GM19328 (cell line): ENCODE measurements around the gene MAST4.

Experiments used
- ATAC-seq: cut with Tn5 transposase; IDR thresholded peaks from one replicate; pipeline ENCODE4 v1.9.1; 2021; ENCODE audit warnings: mild to moderate bottlenecking, moderate library complexity; ENCODE audit not compliant: unreplicated experiment

MAST4 gene

GRCh38 chr5:66830636-66831035 lies 234.4 kb downstream of the MAST4 start:
- no peak for ATAC-seq

DNA sequence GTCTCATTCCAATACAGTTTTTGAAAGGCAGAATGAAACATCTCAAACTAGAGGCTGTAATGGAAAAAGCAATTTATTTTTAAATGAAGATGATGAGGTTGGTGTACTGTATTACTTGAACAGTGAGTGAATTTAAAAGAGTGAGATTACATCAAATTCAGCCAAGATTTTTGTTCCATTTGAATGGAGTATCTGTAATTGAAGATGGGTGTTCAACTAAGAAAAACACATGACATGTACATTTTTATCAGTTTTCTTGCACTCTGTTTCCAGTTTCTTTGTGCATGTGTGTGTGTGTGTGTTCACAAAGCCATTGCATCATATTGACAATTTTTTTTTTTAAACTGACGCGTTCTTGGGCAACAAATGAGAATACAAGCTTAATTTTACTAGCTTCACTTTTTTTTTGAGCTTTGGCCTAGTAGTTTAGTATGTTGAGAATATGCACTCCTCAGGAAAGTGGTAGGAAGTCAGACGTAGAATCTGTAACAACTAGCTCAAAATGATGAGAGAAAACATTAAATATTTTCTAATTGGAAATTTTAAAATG lies 243.5 kb downstream of the MAST4 start:
- no peak for ATAC-seq

GRCh38 chr5:66840511-66841013 lies 244.4 kb downstream of the MAST4 start:
- peak; percentile 99 for ATAC-seq

DNA sequence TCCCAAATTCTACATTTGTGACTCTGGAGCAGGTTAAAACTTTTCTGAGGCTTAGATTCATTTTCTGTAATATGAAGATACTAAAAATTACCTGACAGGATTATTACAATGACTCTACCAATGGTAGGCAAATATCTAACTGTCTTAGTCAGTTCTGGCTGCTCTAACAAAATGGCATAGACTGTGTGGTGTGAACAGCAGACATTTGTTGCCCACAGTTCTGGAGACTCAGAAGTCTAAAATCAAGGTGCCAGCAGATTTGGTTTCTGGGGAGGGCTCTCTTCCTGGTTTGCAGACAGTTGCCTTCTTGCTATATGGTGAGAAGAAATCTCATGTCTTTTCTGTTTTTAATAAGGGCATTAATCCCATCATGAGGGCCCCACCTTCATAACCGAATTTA lies 245.1 kb downstream of the MAST4 start:
- ATAC-seq, result no peak

GRCh38 chr5:66842540-66842939 lies 246.3 kb downstream of the MAST4 start:
- ATAC-seq, result no peak

DNA sequence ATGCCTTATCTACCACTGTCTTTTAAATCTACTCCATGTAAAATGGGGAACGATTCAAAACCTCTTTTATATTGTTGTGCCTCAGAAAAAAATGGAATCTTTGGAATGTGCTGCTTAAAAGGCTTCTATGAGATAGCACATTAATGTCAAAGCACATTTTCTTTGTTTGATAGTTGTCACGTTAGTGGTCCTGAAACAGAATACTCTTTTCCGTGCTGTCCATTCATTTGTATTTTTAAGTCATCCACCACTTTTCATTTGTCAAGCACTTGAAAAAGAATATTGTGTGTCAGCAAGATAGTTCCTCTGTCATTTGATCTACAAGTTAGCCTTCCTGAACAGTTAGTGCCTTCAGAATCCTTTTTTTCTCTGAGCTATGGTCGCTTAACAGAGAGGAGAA lies 246.9 kb downstream of the MAST4 start:
- ATAC-seq, result no peak

- no peak for ATAC-seq
Observed at GRCh38 chr5:66848749-66849641, 252.8 kb downstream of the MAST4 start.

DNA sequence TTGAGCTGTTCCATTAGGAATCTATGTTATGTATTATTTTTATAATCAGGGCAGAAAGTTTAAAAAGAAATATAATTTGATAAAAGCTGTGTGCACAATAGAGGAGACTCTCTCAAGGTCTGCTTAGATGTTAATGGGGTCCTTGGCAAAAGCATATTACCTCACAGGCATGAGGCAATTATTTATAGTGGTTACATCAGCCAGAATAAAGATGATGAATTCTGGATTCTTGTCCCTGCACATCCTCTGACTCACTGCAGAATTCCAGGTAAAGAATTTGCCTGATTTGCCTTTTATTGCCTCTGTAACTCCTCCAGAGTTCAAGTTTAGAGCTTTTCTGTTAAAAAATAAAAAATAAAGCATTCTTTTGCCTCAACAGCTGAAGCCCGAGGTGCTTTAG lies 253.6 kb downstream of the MAST4 start:
- ATAC-seq, result no peak

GRCh38 chr5:66850354-66851075 lies 254.3 kb downstream of the MAST4 start:
- no peak for ATAC-seq

DNA sequence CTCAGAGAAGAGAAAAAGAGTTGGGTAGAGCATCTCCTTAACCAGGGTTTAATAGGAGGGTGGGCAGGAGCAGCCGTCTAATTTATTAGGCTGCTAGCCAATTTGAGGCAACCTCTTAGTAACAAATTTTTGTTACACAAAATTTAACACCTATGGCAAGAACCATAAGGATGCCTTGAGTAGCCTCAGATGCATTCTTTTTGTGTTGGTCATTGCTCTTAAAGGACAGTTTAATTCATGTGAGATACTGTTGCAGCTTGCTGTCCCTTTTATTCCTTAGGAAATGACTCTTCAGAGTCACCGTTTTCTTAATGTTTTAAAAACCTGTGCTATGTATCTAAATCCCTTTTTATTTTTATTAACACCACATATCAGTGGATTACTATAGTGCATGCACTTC lies 255.1 kb downstream of the MAST4 start:
- ATAC-seq, result no peak

DNA sequence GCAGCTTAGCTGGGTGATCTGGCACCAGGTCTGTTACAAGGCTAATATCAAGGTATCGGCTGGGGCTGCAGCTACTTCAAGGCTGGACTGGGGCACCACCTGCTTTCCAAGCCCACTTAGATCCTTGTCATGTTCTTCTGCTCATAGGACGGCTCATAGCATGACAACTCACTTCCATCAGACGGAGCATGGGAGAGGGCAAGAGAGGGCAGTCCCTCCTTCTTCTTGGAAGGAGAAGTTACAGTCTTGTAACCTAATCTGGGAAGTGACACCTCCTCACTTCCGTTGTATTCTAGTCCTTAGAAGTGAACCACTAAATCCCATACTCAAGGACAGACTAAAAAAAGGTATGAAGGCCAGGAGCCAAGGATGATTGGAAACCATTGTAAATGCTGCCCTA lies 258.2 kb downstream of the MAST4 start:
- ATAC-seq, result no peak

- no peak for ATAC-seq
Observed at GRCh38 chr5:66856041-66856805, 260.0 kb downstream of the MAST4 start.

DNA sequence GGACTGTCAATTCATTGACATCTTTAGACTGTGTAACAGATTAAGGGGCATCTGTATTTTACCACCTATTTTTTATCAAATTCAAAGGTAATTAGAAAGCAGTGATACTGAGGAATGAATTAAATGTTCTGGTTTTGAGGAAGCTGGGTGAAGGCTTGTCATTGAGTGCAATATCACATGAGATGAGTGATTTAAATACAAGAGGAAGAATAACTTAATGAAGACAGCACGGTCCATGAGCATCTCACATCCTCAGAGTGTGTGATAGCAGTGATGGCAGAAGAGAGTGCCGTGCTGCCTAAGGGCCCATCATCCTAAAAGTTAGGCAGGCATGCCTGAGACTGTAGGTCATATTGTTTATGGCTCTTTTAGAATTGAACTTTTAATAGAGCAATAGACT lies 263.3 kb downstream of the MAST4 start:
- ATAC-seq, result no peak

DNA sequence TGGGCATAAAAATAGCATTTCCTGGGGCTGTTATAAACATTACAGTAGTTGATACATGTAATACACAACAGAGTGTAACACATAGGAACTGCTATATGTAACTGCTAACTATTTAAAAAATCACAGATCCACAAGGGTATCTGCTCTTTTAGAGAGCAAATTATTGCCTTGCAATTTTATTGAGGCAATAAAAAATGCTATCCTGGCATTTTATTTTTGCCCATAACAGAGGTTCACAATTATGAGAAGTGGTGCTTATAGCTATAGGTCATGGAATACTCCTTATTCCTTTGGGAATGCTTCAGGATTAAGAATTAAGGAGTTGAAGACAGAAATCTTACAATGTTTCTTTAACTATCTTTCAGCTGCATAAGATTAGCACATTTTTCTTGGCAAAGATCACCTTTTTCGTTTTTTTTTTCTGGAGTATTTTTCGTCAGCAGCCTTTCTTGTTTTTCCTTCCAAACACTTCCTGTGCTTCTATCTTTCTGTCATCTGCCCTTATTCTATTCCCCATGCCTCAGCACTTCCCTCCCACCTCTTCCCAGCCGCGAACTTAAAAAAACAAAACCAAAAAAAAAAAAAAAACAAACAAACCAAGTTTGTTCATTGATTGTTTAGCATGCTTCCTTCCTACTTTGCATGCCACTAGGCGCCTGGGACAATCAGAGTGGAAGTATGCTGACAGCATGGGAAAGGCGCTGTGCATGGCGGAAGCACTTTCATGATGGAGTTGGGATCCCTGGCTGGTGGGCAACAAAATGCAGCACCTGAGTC lies 264.2 kb downstream of the MAST4 start:
- ATAC-seq, result no peak

- ATAC-seq, result no peak
Observed at GRCh38 chr5:66861402-66861801, 265.2 kb downstream of the MAST4 start.

DNA sequence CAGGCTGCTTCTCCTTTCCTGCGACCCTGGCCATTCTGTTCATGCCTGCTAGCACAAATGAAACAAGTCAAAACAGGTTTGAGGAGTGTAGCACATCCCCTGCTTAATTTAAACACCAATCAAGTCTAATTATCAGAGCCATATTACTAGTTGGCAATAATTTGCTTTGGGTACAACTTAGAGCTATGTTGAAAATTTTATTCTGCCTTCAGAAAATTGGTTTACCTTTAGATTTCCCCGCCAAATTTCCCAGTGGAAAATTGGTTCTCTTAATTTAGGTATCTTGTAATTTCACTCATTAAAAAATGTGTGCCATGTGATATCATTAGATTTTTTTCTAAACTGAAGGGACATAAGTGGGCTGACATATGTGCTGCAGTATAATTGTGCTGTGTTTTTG lies 265.8 kb downstream of the MAST4 start:
- ATAC-seq, result no peak

GRCh38 chr5:66863243-66864170 lies 267.3 kb downstream of the MAST4 start:
- ATAC-seq, result no peak

DNA sequence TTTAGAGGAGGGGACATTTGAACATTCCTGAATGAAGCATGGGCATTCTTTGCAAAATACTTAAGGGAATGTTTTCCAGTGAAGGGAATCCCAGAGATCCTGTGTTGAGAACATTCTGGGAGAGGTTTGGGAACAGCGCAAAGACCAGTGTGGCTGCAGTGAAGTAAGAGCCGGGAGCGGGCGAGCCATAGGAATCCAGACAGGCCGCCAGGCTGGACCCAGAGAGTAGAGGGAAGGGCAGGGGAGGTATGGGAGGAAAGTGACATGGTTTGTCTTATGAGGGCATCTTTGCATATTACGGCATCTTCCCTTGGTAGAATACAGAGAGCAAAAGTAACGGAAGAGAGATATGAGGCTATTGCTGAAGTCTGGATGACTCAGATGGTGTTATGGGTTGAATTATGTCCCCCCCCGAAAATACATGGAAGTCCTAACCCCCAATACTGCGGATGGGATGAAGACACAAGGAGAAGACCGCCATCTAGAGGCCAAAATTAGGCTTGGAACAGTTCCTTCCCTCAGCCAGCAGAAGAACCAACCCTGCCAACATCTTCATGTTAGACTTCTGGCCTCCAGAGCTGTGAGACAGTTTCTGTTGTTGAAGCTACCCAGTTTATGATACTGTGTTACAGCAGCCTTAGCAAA lies 268.2 kb downstream of the MAST4 start:
- ATAC-seq, result peak; percentile 62
